ENCODE data around the gene CACNA1B. TPM values are rescaled to one million over a fixed set of nuclear protein-coding genes. Genes with fewer than 3 reads are reported as not detected.

Gene CACNA1B
- total and polyA plus RNA-seq, 10 donors = under 0.01 to 0.09 (median 0.04) TPM; not detected in 4

DNA sequence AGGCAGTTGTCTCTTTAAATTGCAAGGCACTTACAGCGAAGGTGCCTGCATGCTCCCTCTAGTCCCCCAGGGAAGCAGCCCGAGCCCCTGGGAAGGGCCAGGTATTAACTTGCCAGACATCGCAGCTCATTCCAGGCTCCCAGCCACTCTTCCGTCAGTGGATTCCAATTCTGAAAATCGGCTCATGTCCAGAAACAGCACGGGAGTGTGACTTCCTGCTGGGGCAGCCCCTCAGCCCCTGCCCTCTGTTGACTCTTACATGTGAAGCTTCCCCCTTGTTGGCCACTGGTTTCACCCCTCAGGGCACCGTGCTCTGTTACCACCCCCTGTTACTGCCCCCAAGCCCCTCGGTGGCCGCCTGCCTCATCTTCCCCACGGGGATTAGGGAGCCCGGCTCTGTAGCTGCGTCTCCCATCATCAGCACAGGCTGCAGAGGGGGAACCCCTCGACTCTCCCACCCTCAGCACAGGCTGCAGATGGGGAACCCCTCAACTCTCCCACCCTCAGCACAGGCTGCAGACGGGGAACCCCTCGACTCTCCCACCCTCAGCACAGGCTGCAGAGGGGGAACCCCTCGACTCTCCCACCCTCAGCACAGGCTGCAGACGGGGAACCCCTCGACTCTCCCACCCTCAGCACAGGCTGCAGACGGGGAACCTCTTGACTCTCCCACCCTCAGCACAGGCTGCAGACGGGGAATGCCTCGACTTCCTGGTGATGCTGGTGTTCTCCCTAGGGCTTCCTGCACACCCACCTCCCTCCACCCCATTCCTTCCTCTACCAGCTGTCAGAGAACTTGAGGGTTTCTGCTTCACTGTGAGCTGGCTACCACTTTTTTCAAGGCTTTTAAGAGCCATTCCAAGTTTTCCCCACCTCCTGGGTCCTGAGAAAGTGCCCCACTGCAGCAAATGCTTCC, 11.1 kb upstream of the CACNA1B start:
- peaks cover 0 to 20% (median 0%) of the 10 kb centered on the region in 7 donors for H3K27me3 ChIP-seq (replicated peaks in 1 of 7)
- intact Hi-C loops (cut with DNase I; ENCODE audit: low total_unique reads) = no loop called here
- H3K27ac ChIP-seq = no peak overlapping the region
- 37 to 49% (median 43%) methylated on average over 19 to 21 of the region's 21 CpGs for WGBS, 5 donors
- DNase-seq = no peak
- H3K36me3 ChIP-seq = no peaks in the 10 kb centered on the region
- no peak overlapping the region for H3K4me3 ChIP-seq
- TF ChIP-seq POLR2A (IDR thresholded peaks at IDR 0.05) = no peak
- no peak for TF ChIP-seq POLR2AphosphoS5 (IDR thresholded peaks at IDR 0.05)
- TF ChIP-seq, protein P1, sequence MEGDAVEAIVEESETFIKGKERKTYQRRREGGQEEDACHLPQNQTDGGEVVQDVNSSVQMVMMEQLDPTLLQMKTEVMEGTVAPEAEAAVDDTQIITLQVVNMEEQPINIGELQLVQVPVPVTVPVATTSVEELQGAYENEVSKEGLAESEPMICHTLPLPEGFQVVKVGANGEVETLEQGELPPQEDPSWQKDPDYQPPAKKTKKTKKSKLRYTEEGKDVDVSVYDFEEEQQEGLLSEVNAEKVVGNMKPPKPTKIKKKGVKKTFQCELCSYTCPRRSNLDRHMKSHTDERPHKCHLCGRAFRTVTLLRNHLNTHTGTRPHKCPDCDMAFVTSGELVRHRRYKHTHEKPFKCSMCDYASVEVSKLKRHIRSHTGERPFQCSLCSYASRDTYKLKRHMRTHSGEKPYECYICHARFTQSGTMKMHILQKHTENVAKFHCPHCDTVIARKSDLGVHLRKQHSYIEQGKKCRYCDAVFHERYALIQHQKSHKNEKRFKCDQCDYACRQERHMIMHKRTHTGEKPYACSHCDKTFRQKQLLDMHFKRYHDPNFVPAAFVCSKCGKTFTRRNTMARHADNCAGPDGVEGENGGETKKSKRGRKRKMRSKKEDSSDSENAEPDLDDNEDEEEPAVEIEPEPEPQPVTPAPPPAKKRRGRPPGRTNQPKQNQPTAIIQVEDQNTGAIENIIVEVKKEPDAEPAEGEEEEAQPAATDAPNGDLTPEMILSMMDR (IDR thresholded peaks at IDR 0.05 in 8 of 11, conservative IDR thresholded peaks at IDR 0.05 in 3 of 11) = no peak
- H3K9me3 ChIP-seq = peaks cover 0 to 12% (median 4%) of the 10 kb centered on the region in 8 donors
- H3K4me1 ChIP-seq = no peaks in the 10 kb centered on the region

GRCh38 chr9:137870432-137870831, 7.2 kb upstream of the CACNA1B start:
- H3K4me1 ChIP-seq = no peaks in the 10 kb centered on the region
- H3K36me3 ChIP-seq = no peaks in the 10 kb centered on the region
- no peak for DNase-seq
- H3K27ac ChIP-seq = no peak overlapping the region
- TF ChIP-seq, protein P1 (IDR thresholded peaks at IDR 0.05 in 8 of 11, conservative IDR thresholded peaks at IDR 0.05 in 3 of 11) = no peak
- TF ChIP-seq POLR2AphosphoS5 (IDR thresholded peaks at IDR 0.05) = no peak
- TF ChIP-seq POLR2A (IDR thresholded peaks at IDR 0.05) = no peak
- 51 to 61% (median 57%) methylated on average over 3 of the region's 3 CpGs for whole genome bisulfite sequencing, 5 donors
- peaks cover 0 to 45% (median 2%) of the 10 kb centered on the region in 7 donors for H3K27me3 ChIP-seq (replicated peaks in 1 of 7)
- intact Hi-C loops (cut with DNase I; ENCODE audit: low total_unique reads) = no loop called here
- H3K4me3 ChIP-seq = no peak overlapping the region
- H3K9me3 ChIP-seq = peaks cover 0 to 6% (median 0%) of the 10 kb centered on the region in 8 donors

- peaks cover 0 to 8% (median 0%) of the 10 kb centered on the region in 8 donors for H3K9me3 ChIP-seq
- intact Hi-C loops (cut with DNase I; ENCODE audit: low total_unique reads) = no loop called here
- no peaks in the 10 kb centered on the region for H3K36me3 ChIP-seq
- 81 to 86% (median 84%) methylated on average over 10 of the region's 10 CpGs for WGBS, 5 donors
- H3K27me3 ChIP-seq (replicated peaks in 1 of 7) = peaks cover 5 to 53% (median 19%) of the 10 kb centered on the region in 7 donors
- no peak overlapping the region for H3K4me3 ChIP-seq
- no peak overlapping the region for H3K27ac ChIP-seq
- no peak for DNase-seq
- H3K4me1 ChIP-seq = peaks cover 0 to 3% (median 0%) of the 10 kb centered on the region in 6 donors
- TF ChIP-seq POLR2AphosphoS5 (IDR thresholded peaks at IDR 0.05) (no peak), POLR2A (IDR thresholded peaks at IDR 0.05) (no peak)
- TF ChIP-seq, protein P1 (IDR thresholded peaks at IDR 0.05 in 8 of 11, conservative IDR thresholded peaks at IDR 0.05 in 3 of 11) = no peak
These were observed 5.3 kb upstream of the CACNA1B start for GRCh38 chr9:137872296-137872695.

DNA sequence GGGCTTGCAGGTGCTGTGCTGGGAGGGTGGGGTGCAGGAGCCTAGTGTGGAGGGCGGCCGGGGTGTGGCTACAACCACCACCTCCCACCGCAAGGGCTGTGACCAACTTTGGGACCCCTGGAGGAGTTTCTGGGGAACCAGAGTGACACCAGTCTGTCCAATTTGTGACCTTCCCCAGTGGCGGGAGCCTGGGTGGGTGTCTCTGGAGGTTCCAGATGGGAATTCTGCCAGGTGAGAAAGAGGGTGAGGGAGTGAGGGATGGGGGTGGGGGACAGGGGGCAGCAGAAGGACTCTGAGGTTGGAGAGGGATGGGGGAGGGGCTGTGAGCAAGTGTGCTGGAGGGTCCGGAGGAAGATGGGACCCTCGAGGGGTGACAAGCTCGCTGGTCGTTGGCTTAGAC, 4.2 kb upstream of the CACNA1B start:
- WGBS, 5 donors = 79 to 89% (median 80%) methylated on average over 8 of the region's 8 CpGs
- intact Hi-C loops (cut with DNase I; ENCODE audit: low total_unique reads) = no loop called here
- no peak overlapping the region for H3K27ac ChIP-seq
- H3K4me3 ChIP-seq = no peak overlapping the region
- peaks cover 0 to 8% (median 0%) of the 10 kb centered on the region in 8 donors for H3K9me3 ChIP-seq
- TF ChIP-seq POLR2A (IDR thresholded peaks at IDR 0.05) (no peak), POLR2AphosphoS5 (IDR thresholded peaks at IDR 0.05) (no peak)
- TF ChIP-seq, protein P1 (IDR thresholded peaks at IDR 0.05 in 8 of 11, conservative IDR thresholded peaks at IDR 0.05 in 3 of 11) = no peak
- H3K27me3 ChIP-seq (replicated peaks in 1 of 7) = peaks cover 5 to 63% (median 26%) of the 10 kb centered on the region in 7 donors
- peaks cover 0 to 8% (median 4%) of the 10 kb centered on the region in 6 donors for H3K4me1 ChIP-seq
- no peaks in the 10 kb centered on the region for H3K36me3 ChIP-seq
- DNase-seq = no peak

All from spleen (tissue), 11 donors.